ENCODE measurements around the gene TTC3.
"Not testable (repeated sequence)": the region's sequence is repeated elsewhere in the genome, so short reads cannot be mapped to it uniquely, and the experiment has no call there.

TTC3 gene, protein sequence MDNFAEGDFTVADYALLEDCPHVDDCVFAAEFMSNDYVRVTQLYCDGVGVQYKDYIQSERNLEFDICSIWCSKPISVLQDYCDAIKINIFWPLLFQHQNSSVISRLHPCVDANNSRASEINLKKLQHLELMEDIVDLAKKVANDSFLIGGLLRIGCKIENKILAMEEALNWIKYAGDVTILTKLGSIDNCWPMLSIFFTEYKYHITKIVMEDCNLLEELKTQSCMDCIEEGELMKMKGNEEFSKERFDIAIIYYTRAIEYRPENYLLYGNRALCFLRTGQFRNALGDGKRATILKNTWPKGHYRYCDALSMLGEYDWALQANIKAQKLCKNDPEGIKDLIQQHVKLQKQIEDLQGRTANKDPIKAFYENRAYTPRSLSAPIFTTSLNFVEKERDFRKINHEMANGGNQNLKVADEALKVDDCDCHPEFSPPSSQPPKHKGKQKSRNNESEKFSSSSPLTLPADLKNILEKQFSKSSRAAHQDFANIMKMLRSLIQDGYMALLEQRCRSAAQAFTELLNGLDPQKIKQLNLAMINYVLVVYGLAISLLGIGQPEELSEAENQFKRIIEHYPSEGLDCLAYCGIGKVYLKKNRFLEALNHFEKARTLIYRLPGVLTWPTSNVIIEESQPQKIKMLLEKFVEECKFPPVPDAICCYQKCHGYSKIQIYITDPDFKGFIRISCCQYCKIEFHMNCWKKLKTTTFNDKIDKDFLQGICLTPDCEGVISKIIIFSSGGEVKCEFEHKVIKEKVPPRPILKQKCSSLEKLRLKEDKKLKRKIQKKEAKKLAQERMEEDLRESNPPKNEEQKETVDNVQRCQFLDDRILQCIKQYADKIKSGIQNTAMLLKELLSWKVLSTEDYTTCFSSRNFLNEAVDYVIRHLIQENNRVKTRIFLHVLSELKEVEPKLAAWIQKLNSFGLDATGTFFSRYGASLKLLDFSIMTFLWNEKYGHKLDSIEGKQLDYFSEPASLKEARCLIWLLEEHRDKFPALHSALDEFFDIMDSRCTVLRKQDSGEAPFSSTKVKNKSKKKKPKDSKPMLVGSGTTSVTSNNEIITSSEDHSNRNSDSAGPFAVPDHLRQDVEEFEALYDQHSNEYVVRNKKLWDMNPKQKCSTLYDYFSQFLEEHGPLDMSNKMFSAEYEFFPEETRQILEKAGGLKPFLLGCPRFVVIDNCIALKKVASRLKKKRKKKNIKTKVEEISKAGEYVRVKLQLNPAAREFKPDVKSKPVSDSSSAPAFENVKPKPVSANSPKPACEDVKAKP (N-terminal part only)

GRCh38 chr21:37072988-37073416 lies at the start of gene TTC3, which contains the start of gene PIGP:
Gene TTC3 (plus strand): TSS chr21:37073254. CDS start chr21:37087258, 14,004 bp downstream.
Gene PIGP (minus strand): TSS chr21:37073071. CDS start chr21:37072515, 556 bp downstream.
- DNase-seq (ENCODE audit: low read depth in 1 of 2, low spot score in 1 of 2), result peak; percentile 95 to 96

GRCh38 chr21:37026499-37026898 lies 46.6 kb upstream of the TTC3 start:
- DNase-seq (ENCODE audit: low read depth in 1 of 2, low spot score in 1 of 2), result no peak

- DNase-seq (ENCODE audit: low read depth in 1 of 2, low spot score in 1 of 2), result no peak
Measured at GRCh38 chr21:37028570-37028969, 44.5 kb upstream of the TTC3 start.

DNA sequence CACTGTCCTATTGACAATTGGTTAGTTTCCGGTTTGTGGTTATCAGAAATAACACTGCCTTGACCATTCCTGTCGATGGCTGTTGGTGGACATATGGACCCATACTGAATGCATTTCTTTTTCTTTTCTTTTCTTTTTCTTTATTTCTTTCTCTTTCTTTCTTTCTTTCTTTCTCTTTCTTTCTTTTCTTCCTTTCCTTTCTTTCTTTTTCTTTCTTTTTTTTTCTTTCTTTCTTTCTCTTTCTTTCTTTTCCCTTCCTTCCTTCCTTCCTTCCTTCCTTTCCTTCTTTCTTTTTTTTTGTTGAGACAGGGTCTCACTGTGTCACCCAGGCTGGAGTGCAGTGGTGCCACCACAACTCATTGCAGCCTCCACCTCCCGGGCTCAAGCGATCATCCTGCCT lies 42.2 kb upstream of the TTC3 start:
- DNase-seq (ENCODE audit: low read depth in 1 of 2, low spot score in 1 of 2), result no peak

DNA sequence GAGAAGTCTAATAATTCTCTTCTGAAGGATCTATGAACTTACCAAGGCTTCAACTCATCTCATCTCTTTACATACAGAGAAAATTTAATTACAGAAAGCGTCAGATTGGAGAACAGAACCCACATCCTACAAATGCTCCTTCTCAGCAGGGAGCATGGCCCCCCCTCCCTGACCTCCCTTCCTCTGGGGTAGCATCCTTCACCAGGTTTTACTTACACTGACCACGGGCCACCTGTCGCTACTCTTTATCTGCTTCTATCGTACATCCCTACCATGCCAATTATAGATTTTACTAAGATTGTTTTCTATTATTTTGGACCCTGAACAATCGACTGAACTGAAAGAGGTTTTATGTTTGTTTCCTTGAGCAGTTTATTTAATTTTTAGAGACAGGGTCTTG lies 40.8 kb upstream of the TTC3 start:
- no peak for DNase-seq (ENCODE audit: low read depth in 1 of 2, low spot score in 1 of 2)

GRCh38 chr21:37032877-37033471 lies 40.1 kb upstream of the TTC3 start:
- DNase-seq (ENCODE audit: low read depth in 1 of 2, low spot score in 1 of 2), result no peak

DNA sequence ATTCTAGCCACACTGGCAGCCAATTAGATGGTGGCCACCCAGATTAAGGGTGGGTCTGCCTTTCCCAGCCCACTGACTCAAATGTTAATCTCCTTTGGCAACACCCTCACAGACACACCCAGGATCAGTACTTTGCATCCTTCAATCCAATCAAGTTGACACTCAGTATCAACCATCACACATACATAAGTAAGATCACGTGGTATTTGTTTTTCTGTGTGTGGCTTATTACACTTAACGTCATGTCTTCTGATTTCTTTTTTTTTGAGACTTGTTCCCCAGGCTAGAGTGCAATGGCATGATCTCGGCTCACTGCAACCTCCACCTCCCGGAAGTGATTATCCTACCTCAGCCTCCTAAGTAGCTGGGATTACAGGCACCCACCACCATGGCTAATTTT lies 38.7 kb upstream of the TTC3 start:
- DNase-seq (ENCODE audit: low read depth in 1 of 2, low spot score in 1 of 2), result not testable (repeated sequence)

DNA sequence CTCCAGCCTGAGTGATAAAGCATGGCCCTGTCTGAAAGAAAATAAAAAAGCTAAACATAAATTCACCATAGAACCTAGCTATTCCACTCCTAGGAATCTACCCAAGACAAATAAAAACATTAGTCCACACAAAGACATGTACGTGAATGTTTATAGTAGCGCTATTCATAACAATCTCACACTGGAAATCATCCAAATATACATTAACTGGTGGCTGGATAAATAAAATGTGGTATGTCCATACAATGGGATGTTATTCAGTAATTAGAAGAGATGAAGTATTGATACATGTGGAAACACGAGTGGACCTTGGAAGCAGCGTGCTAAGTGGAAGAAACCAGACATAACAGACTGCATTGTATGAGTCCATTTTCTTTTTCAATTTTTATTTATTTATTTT lies 36.9 kb upstream of the TTC3 start:
- DNase-seq (ENCODE audit: low read depth in 1 of 2, low spot score in 1 of 2), result no peak

DNA sequence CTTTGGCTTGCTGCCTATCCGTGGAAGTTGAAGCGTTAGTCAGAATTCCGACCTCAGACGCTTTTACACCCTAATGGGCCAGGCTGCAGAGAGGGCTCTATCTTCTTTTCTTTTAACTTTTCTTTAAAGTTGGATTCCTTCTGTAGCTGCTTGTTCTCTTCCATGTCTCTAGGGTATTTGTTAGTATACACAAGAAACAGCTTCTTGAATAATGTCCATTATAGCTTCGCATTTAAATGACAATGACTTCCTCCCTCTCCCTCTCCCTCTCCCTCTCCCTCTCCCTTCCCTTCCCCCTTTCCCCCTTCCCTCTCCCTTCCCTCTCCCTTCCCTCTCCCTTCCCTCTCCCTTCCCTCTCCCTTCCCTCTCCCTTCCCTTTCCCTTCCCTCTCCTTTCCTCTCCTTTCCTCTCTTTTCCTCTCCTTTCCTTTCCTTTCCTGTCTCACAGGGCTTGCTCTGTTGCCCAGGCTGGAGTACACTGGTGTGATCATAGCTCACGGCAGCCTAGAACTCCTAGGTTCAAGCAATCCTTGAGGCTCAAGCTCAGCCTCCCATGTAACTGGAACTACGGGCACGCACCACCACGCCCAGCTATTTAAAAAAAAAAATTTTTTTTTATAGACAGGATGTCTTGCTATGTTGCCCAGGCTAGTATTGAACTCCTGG lies 33.5 kb upstream of the TTC3 start:
- DNase-seq (ENCODE audit: low read depth in 1 of 2, low spot score in 1 of 2), result no peak

DNA sequence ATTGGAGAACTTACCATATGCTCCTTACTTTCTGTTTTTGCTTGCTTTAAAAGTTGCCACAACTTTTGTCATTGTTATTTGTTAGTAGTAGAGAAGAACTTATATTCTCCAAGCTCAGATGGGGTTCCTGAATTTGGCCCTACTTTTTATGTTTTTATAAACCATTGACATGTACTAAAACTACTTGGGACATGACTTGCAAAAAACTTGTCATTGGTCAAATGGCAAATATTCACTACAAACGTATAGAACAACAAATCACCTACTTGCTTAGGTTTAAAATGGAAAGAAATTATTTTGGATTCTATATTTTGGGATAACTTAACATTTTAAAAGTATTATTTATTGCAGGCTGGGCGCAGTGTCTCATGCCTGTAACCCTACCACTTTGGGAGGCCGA lies 32.8 kb upstream of the TTC3 start:
- no peak for DNase-seq (ENCODE audit: low read depth in 1 of 2, low spot score in 1 of 2)

- DNase-seq (ENCODE audit: low read depth in 1 of 2, low spot score in 1 of 2), result no peak
Measured at GRCh38 chr21:37041706-37042271, 31.3 kb upstream of the TTC3 start.

DNA sequence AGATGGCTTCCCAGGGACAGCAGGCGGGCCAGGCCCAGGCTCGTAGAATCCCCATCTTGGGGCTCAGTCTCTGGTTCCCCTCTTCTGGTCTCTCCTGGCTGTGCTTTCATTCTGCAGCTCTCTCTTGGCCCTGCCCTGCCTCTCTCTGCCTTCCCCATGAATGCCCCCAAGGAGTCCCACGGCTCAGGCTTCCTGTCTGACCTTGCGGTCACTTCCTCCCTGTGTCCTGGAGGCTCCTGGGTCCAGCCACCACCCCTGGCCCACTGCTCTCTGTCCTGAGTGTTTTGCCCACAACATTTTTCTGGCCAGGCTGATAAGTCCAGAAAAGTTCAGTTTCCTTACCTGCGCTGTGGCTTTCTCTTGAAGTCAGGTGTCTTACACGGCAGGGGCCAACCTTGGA lies 29.2 kb upstream of the TTC3 start:
- no peak for DNase-seq (ENCODE audit: low read depth in 1 of 2, low spot score in 1 of 2)

DNA sequence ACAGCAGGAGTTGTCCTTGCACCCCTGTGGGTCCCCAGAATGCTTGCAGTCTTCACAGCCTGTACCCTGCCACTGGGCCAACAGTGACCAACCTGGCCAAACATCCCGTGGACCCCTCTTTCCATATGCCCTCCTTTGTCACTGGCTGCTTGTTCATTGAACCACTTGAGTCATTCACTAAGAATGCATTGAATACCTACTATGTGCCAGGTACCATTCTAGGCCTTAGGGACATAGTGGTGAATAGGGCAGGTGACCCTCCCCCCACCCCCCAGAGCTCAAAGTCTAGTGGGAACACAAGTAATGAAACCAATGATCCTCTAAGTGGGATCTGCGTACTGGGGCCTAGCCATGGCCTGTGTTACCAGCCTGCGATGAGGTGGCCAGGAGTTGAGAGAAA lies 28.4 kb upstream of the TTC3 start:
- no peak for DNase-seq (ENCODE audit: low read depth in 1 of 2, low spot score in 1 of 2)

GRCh38 chr21:37045149-37045548 lies 27.9 kb upstream of the TTC3 start:
- no peak for DNase-seq (ENCODE audit: low read depth in 1 of 2, low spot score in 1 of 2)

GRCh38 chr21:37045556-37045955 lies 27.5 kb upstream of the TTC3 start:
- no peak for DNase-seq (ENCODE audit: low read depth in 1 of 2, low spot score in 1 of 2)

DNA sequence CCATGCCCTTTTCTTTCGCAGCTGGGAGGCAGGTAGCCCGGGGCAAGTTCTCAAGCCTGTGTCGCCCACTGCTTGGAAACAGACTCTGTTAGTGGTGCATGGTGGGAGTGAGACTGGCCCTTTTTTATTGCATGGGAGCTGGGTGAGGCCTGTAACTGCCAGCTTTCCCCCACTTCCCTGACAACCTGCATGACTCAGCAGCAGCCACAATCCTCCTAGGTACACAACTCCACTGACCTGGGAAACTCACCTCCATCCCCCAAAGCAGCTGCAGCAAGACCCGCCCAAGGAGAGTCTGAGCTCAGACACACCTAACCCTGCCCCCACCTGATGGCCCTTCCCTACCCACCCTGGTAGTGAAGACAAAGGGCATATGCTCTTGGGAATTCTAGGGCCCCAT lies 26.0 kb upstream of the TTC3 start:
- DNase-seq (ENCODE audit: low read depth in 1 of 2, low spot score in 1 of 2), result no peak

GRCh38 chr21:37049741-37050140 lies 23.3 kb upstream of the TTC3 start:
- DNase-seq (ENCODE audit: low read depth in 1 of 2, low spot score in 1 of 2), result not testable (repeated sequence)

DNA sequence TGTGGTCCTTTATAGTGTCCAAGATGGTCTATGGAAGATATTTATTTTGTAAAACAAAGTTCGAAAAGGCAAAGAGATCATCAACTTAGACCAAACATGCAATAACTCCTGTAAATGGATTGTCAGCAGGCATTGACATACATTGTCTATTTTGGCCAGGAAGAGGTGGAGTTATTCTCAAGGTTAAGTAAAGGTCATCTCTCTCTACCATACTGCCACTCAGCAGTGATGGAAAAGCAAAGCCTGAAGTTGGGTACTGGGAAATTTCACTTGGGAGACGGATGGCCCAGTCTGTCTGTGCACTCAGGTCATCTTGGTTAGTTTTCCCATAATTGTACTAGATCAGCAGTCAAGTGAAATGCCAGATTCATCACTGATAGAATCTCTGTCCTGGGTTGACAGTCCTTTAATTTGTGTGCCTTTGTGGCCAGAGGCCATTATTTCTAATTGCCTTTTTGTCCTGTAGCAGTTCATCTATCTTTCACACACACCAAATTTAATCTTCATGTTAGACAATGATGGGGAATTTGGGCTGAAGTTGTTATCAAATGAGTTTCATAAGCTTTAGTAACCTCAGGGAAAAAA lies 17.7 kb upstream of the TTC3 start:
- DNase-seq (ENCODE audit: low read depth in 1 of 2, low spot score in 1 of 2), result no peak

GRCh38 chr21:37057614-37058013 lies 15.4 kb upstream of the TTC3 start:
- DNase-seq (ENCODE audit: low read depth in 1 of 2, low spot score in 1 of 2), result no peak

- DNase-seq (ENCODE audit: low read depth in 1 of 2, low spot score in 1 of 2), result no peak
Measured at GRCh38 chr21:37058261-37058660, 14.8 kb upstream of the TTC3 start.
